Neuronal stem cell (in vitro differentiated cells): ENCODE data around the gene TNIK.
"Not testable (repeated sequence)": the region's sequence is repeated elsewhere in the genome, so short reads cannot be mapped to it uniquely, and the experiment has no call there.

ENCODE experiments used
- DNase-seq: peaks from one replicate; pipeline ENCODE4 v3.0.0-alpha.2; 2013; ENCODE audit warnings: low spot score
- H2AFZ ChIP-seq: one replicate; pipeline ENCODE4 v1.6.1; 2013; ENCODE audit warnings: mild to moderate bottlenecking, low read length, inconsistent platforms
- H2AK5ac ChIP-seq: 2 replicates; pipeline ENCODE4 v1.6.1; 2013; ENCODE audit warnings: low read depth, mild to moderate bottlenecking, inconsistent platforms, low read length, moderate library complexity, mixed read lengths
- H2BK120ac ChIP-seq: 2 replicates; pipeline ENCODE4 v1.6.1; 2013; ENCODE audit warnings: low read depth, mild to moderate bottlenecking, inconsistent platforms, low read length, moderate library complexity, mixed read lengths
- H2BK12ac ChIP-seq: one replicate; pipeline ENCODE4 v1.6.1; 2013; ENCODE audit warnings: low read length, inconsistent platforms
- H2BK15ac ChIP-seq: 2 replicates; pipeline ENCODE4 v1.6.1; 2013; ENCODE audit warnings: mild to moderate bottlenecking, low read length, inconsistent platforms, mixed read lengths
- H2BK5ac ChIP-seq: one replicate; pipeline ENCODE4 v1.6.1; 2013; ENCODE audit warnings: inconsistent platforms, mild to moderate bottlenecking, low read length, moderate library complexity
- H3K14ac ChIP-seq: one replicate; pipeline ENCODE4 v1.6.1; 2013; ENCODE audit warnings: low read length, inconsistent platforms
- H3K18ac ChIP-seq: 2 replicates; pipeline ENCODE4 v1.6.1; 2013; ENCODE audit warnings: low read length, inconsistent platforms
- H3K23ac ChIP-seq: 2 replicates; pipeline ENCODE4 v1.6.1; 2013; ENCODE audit warnings: low read depth, mild to moderate bottlenecking, mixed read lengths, low read length, inconsistent platforms; ENCODE audit not compliant: poor library complexity
- H3K27ac ChIP-seq: replicated peaks from 3 replicates; pipeline ENCODE4 v1.5.1; 2013; ENCODE audit warnings: low read length, inconsistent platforms
- H3K27me3 ChIP-seq, 3 experiments: 2 replicates each; pipeline ENCODE4 v1.6.1; 2013; ENCODE audit warnings: low read length in 3 of 3, mild to moderate bottlenecking in 2 of 3, inconsistent platforms in 1 of 3, low read depth in 1 of 3, mixed read lengths in 1 of 3, moderate library complexity in 1 of 3; ENCODE audit not compliant: control insufficient read depth in 3 of 3, insufficient read depth in 3 of 3
- H3K36me3 ChIP-seq, 2 donors: replicated peaks in 1 of 2; 2 replicates each; pipeline ENCODE4 v1.6.1; 2013; ENCODE audit warnings: low read length in 2 of 2; ENCODE audit not compliant: control insufficient read depth in 2 of 2, insufficient read depth in 2 of 2
- H3K4ac ChIP-seq: 2 replicates; pipeline ENCODE4 v1.6.1; 2013; ENCODE audit warnings: inconsistent platforms, mild to moderate bottlenecking, low read length, moderate library complexity
- H3K4me1 ChIP-seq, 2 donors: 1 replicate in 1 of 2; 2 replicates in 1 of 2; pipeline ENCODE4 v1.6.1; 2013; ENCODE audit warnings: low read length in 2 of 2, low read depth in 1 of 2; ENCODE audit not compliant: control insufficient read depth in 2 of 2, insufficient read depth in 1 of 2
- H3K4me2 ChIP-seq: one replicate; pipeline ENCODE4 v1.6.1; 2013; ENCODE audit warnings: mild to moderate bottlenecking, low read length, inconsistent platforms; ENCODE audit not compliant: insufficient read depth, poor library complexity, severe bottlenecking
- H3K4me3 ChIP-seq, 2 donors: 2 replicates each; pipeline ENCODE4 v1.5.1; 2013; ENCODE audit warnings: low read length in 2 of 2, mild to moderate bottlenecking in 2 of 2, inconsistent platforms in 1 of 2, moderate library complexity in 1 of 2
- H3K79me1 ChIP-seq: one replicate; pipeline ENCODE4 v1.6.1; 2013; ENCODE audit warnings: low read depth, mild to moderate bottlenecking, inconsistent platforms, low read length, moderate library complexity
- H3K9ac ChIP-seq: one replicate; pipeline ENCODE4 v1.6.1; 2013; ENCODE audit warnings: mild to moderate bottlenecking, low read depth, low read length, inconsistent platforms; ENCODE audit not compliant: poor library complexity
- H3K9me3 ChIP-seq, 2 donors: replicated peaks in 1 of 2; 2 replicates each; pipeline versions ENCODE3 to v1.6.1; 2013; ENCODE audit warnings: low read length in 2 of 2, mild to moderate bottlenecking in 2 of 2, inconsistent platforms in 1 of 2, low read depth in 1 of 2, mixed read lengths in 1 of 2, moderate library complexity in 1 of 2; ENCODE audit not compliant: control insufficient read depth in 2 of 2, insufficient read depth in 1 of 2
- H4K8ac ChIP-seq: one replicate; pipeline ENCODE4 v1.6.1; 2013; ENCODE audit warnings: low read depth, mild to moderate bottlenecking, inconsistent platforms, low read length, moderate library complexity
- H4K91ac ChIP-seq: one replicate; pipeline ENCODE4 v1.6.1; 2013; ENCODE audit warnings: low read length, low read depth, mild to moderate bottlenecking, inconsistent platforms; ENCODE audit not compliant: poor library complexity
- WGBS, 2 donors: extraction: QIAGEN DNeasy Blood & Tissue Kit; methylation state at CpG; one replicate each; pipeline ENCODE4 v1.1.7; 2013; ENCODE audit warnings: missing lambda C conversion rate in 2 of 2, mixed read lengths in 1 of 2; ENCODE audit not compliant: insufficient read length in 2 of 2, insufficient replicate concordance in 1 of 2; ENCODE audit errors: extremely low coverage in 2 of 2; 5-methylcytosine and 5-hydroxymethylcytosine counted together

The TNIK gene

DNA sequence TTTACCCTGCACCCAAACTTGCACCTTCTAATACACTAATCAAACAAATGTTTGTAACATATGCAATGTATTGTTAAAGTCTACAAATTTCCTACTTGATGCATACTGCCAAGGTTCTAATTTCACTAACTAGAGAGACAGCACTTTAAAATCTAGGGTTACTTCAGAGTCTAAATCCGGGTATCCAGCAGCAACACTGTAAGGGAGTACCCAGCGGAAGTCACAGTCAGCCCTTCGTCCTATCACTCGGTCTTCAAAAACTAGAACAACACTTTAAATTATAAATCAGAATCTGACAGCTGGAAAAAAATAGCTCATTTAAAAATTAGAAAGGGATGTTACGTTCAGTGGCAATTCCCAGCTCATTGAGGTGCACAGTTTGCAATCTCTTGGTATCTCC lies 8.3 kb downstream of the TNIK start:
- Histone ChIP-seq H3K9ac (no peak overlapping the region), H3K18ac (no peak overlapping the region), H3K36me3 (peaks cover 0 to 4% of the 10 kb centered on the region in 2 donors), H2AK5ac (no peak overlapping the region), H2AFZ (no peak overlapping the region), H4K91ac (no peak overlapping the region), H2BK12ac (no peak overlapping the region), H3K4me3 (no peak overlapping the region), H2BK5ac (no peak overlapping the region), H4K8ac (no peak overlapping the region), H3K9me3 (no peaks in the 10 kb centered on the region), H3K4ac (no peak overlapping the region), H3K4me2 (no peak overlapping the region), H3K14ac (no peak overlapping the region), H3K79me1 (no peaks in the 10 kb centered on the region), H3K4me1 (peaks cover 2 to 11% of the 10 kb centered on the region in 2 donors), H2BK120ac (no peak overlapping the region), H3K27me3 (no peaks in the 10 kb centered on the region), H3K27ac (no peak overlapping the region), H2BK15ac (no peak overlapping the region), H3K23ac (no peak overlapping the region)
- WGBS, 2 donors, result no CpG with 5 or more reads among the region's 5 CpGs
- no peak for DNase-seq

DNA sequence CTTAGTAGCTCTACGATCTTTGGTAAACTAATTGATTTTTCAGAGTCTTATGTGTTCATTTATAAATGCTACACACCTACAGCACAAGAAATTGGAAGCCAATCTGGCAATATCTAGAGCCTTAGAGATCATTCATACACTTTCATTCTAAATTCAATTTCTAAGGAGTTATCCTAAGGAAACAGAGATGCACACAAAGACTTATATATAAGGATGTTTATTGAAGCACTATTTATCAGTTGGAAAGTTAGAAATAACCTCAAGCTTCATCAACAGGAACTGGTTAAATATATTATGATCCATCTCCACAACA lies 12.7 kb downstream of the TNIK start:
- H3K27ac ChIP-seq, H2AK5ac ChIP-seq, H3K4me2 ChIP-seq, H3K9me3 ChIP-seq, H2BK12ac ChIP-seq, H3K4me1 ChIP-seq, DNase-seq, H3K4me3 ChIP-seq, H3K4ac ChIP-seq, H4K8ac ChIP-seq, H3K14ac ChIP-seq, H2AFZ ChIP-seq, H3K27me3 ChIP-seq, H2BK5ac ChIP-seq, H3K18ac ChIP-seq, H3K79me1 ChIP-seq, H2BK15ac ChIP-seq, H4K91ac ChIP-seq, H3K23ac ChIP-seq, H2BK120ac ChIP-seq, H3K9ac ChIP-seq: not testable (repeated sequence)
- peaks cover 0 to 17% of the 10 kb centered on the region in 2 donors for H3K36me3 ChIP-seq
- WGBS, 2 donors, result no CpG with 5 or more reads among the region's 1 CpG

DNA sequence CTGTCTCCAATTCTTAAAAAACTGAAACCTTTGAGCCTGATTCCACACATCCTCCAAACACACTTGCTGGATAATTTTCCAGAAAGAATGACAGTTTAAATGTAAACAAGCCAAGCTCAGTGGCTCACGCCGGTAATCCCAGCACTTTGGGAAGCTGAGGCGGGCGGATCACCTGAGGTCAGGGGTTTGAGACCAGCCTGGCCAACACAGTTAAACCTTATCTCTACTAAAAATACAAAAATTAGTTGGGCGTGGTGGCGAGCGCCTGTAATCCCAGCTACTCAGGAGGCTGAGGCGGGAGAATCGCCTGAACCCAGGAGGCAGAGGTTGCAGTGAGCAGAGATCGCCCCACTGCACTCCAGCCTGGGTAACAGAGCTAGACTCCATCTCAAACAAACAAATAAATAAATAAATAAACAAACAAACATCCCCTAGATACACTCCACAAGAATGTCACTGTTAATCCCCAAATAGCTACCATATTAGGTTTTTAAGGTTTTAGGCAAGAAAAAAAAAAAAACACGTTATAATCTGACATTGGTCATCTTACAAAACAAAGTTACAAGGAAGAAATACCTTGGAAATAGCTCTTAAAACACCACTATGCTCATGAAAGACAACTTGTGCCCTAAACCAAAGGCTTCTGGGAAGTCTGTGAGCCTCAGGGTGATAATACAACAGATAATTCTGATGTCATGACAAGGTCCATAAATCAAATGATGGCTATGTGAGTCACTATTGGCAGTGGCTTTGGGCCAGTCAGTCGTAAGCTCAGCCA lies 13.2 kb downstream of the TNIK start:
- no peak overlapping the region for H2AFZ ChIP-seq
- H3K36me3 ChIP-seq, result peaks cover 0 to 17% of the 10 kb centered on the region in 2 donors
- H2BK120ac ChIP-seq, result no peak overlapping the region
- H3K4me3 ChIP-seq, result no peak overlapping the region
- H2BK5ac ChIP-seq, result no peak overlapping the region
- H3K79me1 ChIP-seq, result no peaks in the 10 kb centered on the region
- no peak overlapping the region for H2BK15ac ChIP-seq
- no peak overlapping the region for H4K91ac ChIP-seq
- H3K27ac ChIP-seq, result no peak overlapping the region
- no peak overlapping the region for H3K23ac ChIP-seq
- WGBS, 2 donors, result no CpG with 5 or more reads among the region's 12 CpGs
- no peak overlapping the region for H3K14ac ChIP-seq
- H3K4ac ChIP-seq, result no peak overlapping the region
- no peak overlapping the region for H2BK12ac ChIP-seq
- no peak for DNase-seq
- no peak overlapping the region for H3K18ac ChIP-seq
- no peak overlapping the region for H4K8ac ChIP-seq
- no peak overlapping the region for H3K4me2 ChIP-seq
- H3K9ac ChIP-seq, result no peak overlapping the region
- no peak overlapping the region for H2AK5ac ChIP-seq
- H3K4me1 ChIP-seq, result peaks cover 0 to 5% of the 10 kb centered on the region in 2 donors
- H3K9me3 ChIP-seq, result no peaks in the 10 kb centered on the region
- no peaks in the 10 kb centered on the region for H3K27me3 ChIP-seq

DNA sequence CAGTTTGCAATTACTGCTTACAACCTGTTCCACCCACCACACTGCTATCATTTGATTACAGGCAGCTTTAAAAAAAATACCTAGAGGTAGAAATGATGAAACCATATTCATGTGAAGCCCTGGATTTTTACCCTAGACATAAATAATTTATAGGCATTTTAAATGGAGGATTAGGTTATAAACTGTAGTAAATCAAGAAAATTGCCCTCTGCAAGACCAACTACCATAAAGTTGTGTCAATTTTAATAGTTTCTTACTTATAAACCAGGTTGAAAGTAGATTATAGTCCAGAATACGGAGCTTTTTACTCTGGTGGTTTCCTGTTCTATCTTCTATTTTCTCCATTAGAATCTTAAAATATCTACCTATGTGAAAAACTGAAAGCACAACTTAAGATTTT lies 13.9 kb downstream of the TNIK start:
- H2AK5ac ChIP-seq, result no peak overlapping the region
- H3K79me1 ChIP-seq, result no peaks in the 10 kb centered on the region
- H3K27me3 ChIP-seq, result no peaks in the 10 kb centered on the region
- no peak overlapping the region for H3K4ac ChIP-seq
- no peak overlapping the region for H3K18ac ChIP-seq
- no peak overlapping the region for H3K4me2 ChIP-seq
- H3K14ac ChIP-seq, result no peak overlapping the region
- H3K9me3 ChIP-seq, result no peaks in the 10 kb centered on the region
- H3K4me3 ChIP-seq, result no peak overlapping the region
- no peak overlapping the region for H2BK15ac ChIP-seq
- no peak overlapping the region for H4K8ac ChIP-seq
- no peak overlapping the region for H2BK120ac ChIP-seq
- WGBS, 2 donors, result no CpG with 5 or more reads among the region's 1 CpG
- no peak for DNase-seq
- H2AFZ ChIP-seq, result no peak overlapping the region
- no peak overlapping the region for H4K91ac ChIP-seq
- peaks cover 0 to 21% of the 10 kb centered on the region in 2 donors for H3K36me3 ChIP-seq
- no peak overlapping the region for H2BK5ac ChIP-seq
- H3K9ac ChIP-seq, result no peak overlapping the region
- no peak overlapping the region for H2BK12ac ChIP-seq
- H3K23ac ChIP-seq, result no peak overlapping the region
- peaks cover 0 to 6% of the 10 kb centered on the region in 2 donors for H3K4me1 ChIP-seq
- H3K27ac ChIP-seq, result no peak overlapping the region
